ENCODE results near the gene TSHZ2. TPM values are rescaled to one million over a fixed set of nuclear protein-coding genes. Genes with fewer than 3 reads are reported as not detected.

Gene TSHZ2
- total and polyA plus RNA-seq, 2 of the 4 experiments (the other 2 are of a cell fraction) = under 0.01 to 0.02 TPM

- intact Hi-C loops (cut with micrococcal nuclease) = no loop called here
- H3K9ac ChIP-seq (ENCODE audit: low read depth, low read length) = no peak overlapping the region
- H3K9me1 ChIP-seq (ENCODE audit: insufficient read depth, low read length) = no peaks in the 10 kb centered on the region
- no peaks in the 10 kb centered on the region for H3K79me1 ChIP-seq (ENCODE audit: low read depth in 1 of 2, low read length in 2 of 2)
- no CpG with 5 or more reads among the region's 2 CpGs for whole genome bisulfite sequencing, 2 experiments (ENCODE audit: extremely low coverage in 2 of 2, insufficient read length in 1 of 2)
- no peaks in the 10 kb centered on the region for H3K9me3 ChIP-seq (ENCODE audit: control insufficient read depth, insufficient read depth, low read length)
- no peak overlapping the region for H3K4me2 ChIP-seq (ENCODE audit: low read depth, low read length)
- H2BK120ac ChIP-seq (ENCODE audit: low read depth, low read length) = no peak overlapping the region
- no peak overlapping the region for H3K23ac ChIP-seq (ENCODE audit: low read depth, low read length)
- H3K27ac ChIP-seq (ENCODE audit: insufficient read depth, low read length) = no peak overlapping the region
- in situ Hi-C loops (cut with MboI; ENCODE audit: low sequenced_read_pairs) = no loop called here
- ChIA-PET POLR2A (ENCODE audit: unreplicated experiment) (no interaction called here), CTCF (no interaction called here)
- H2AFZ ChIP-seq (replicated peaks; ENCODE audit: low read length, poor library complexity) = no peak overlapping the region
- DNase-seq = no peak
- TF ChIP-seq POLR2A (IDR thresholded peaks at IDR 0.05; ENCODE audit: low read depth, low read length) (no peak), NFE2L2 (IDR thresholded peaks at IDR 0.05; ENCODE audit: low read depth, low read length) (no peak), MAZ (IDR thresholded peaks at IDR 0.05; ENCODE audit: borderline replicate concordance, low read depth, low read length) (no peak), MAFK (IDR thresholded peaks at IDR 0.05; ENCODE audit: low read depth, low read length) (no peak), USF2 (IDR thresholded peaks at IDR 0.05; ENCODE audit: low read depth, low read length) (no peak), SMC3 (IDR thresholded peaks at IDR 0.05; ENCODE audit: low read depth, low read length) (no peak), RCOR1 (IDR thresholded peaks at IDR 0.05; ENCODE audit: insufficient replicate concordance, low read length) (no peak), CHD1 (IDR thresholded peaks at IDR 0.05; ENCODE audit: low read depth, low read length) (no peak), RAD21 (IDR thresholded peaks at IDR 0.05; ENCODE audit: low read length) (no peak), ELK1 (IDR thresholded peaks at IDR 0.05; ENCODE audit: borderline replicate concordance, low read depth, low read length) (no peak), BHLHE40 (IDR thresholded peaks at IDR 0.05; ENCODE audit: low read depth, low read length) (no peak), FOS (IDR thresholded peaks at IDR 0.05; ENCODE audit: low read depth, low read length) (no peak), CTCF (conservative IDR thresholded peaks at IDR 0.05; ENCODE audit: low read depth, low read length) (no peak), CEBPB (IDR thresholded peaks at IDR 0.05; ENCODE audit: low read depth, low read length) (no peak), RFX5 (IDR thresholded peaks at IDR 0.05; ENCODE audit: low read depth, low read length) (no peak), MXI1 (IDR thresholded peaks at IDR 0.05; ENCODE audit: borderline replicate concordance, low read depth, low read length) (no peak)
- H4K5ac ChIP-seq (ENCODE audit: low read depth, low read length) = no peak overlapping the region
- H3K4me1 ChIP-seq (ENCODE audit: control insufficient read depth, insufficient read depth, low read length) = no peaks in the 10 kb centered on the region
- no peak overlapping the region for H3K4me3 ChIP-seq (ENCODE audit: insufficient read depth, low read depth, low read length)
- H2AK9ac ChIP-seq (replicated peaks; ENCODE audit: low read depth, low read length, poor library complexity) = no peak overlapping the region
- BruUV-seq (replicated peaks) = no TSS peak
- H4K91ac ChIP-seq (ENCODE audit: insufficient read depth, low read depth, low read length) = no peak overlapping the region
- H4K20me1 ChIP-seq (ENCODE audit: insufficient read depth, low read length) = no peaks in the 10 kb centered on the region
- H3K4ac ChIP-seq (ENCODE audit: low read depth, low read length) = no peak overlapping the region
- no peak overlapping the region for H2BK5ac ChIP-seq (ENCODE audit: low read depth, low read length, poor library complexity, severe bottlenecking)
- no peak overlapping the region for H2BK15ac ChIP-seq (ENCODE audit: low read depth, low read length)
- dilution Hi-C loops (cut with HindIII; ENCODE audit: low sequenced_read_pairs, unreplicated experiment) = no loop called here
- no peak overlapping the region for H2AK5ac ChIP-seq (ENCODE audit: low read depth, low read length)
- no peak overlapping the region for H3K56ac ChIP-seq (ENCODE audit: extremely low read depth, insufficient read depth, low read length)
- H2BK20ac ChIP-seq (ENCODE audit: low read depth, low read length) = no peak overlapping the region
- no peak overlapping the region for H4K8ac ChIP-seq (ENCODE audit: low read depth in 2 of 2, low read length in 2 of 2)
- no peak for ATAC-seq (ENCODE audit: low read depth)
- no peaks in the 10 kb centered on the region; the same call in 1 of the 2 replicates for H3K27me3 ChIP-seq (ENCODE audit: control insufficient read depth, insufficient read depth, low read length)
- H3K18ac ChIP-seq (ENCODE audit: low read depth, low read length) = no peak overlapping the region
- H3K36me3 ChIP-seq (ENCODE audit: control insufficient read depth, insufficient read depth, low read length) = no peaks in the 10 kb centered on the region
- no peak overlapping the region for H3K14ac ChIP-seq (replicated peaks; ENCODE audit: low read depth, low read length)
Observed at GRCh38 chr20:53269380-53269779, 297.2 kb downstream of the TSHZ2 start.

All from IMR-90 (cell line).